Mesenchymal stem cell (in vitro differentiated cells and primary cell): Measurements from ENCODE around the gene EXOC4.

Source experiments
- DNase-seq: peaks from one replicate; pipeline ENCODE4 v3.0.0-alpha.2; 2013
- H2AFZ ChIP-seq: one replicate; pipeline ENCODE4 v1.6.1; 2013; ENCODE audit warnings: low read depth, mild to moderate bottlenecking, control low read depth, inconsistent platforms, low read length, moderate library complexity
- H2AK5ac ChIP-seq: 2 replicates; pipeline ENCODE4 v1.6.1; 2013; ENCODE audit warnings: low read length, moderate library complexity, mild to moderate bottlenecking, inconsistent platforms; ENCODE audit not compliant: severe bottlenecking
- H2BK120ac ChIP-seq: one replicate; pipeline ENCODE4 v1.6.1; 2013; ENCODE audit warnings: low read depth, mild to moderate bottlenecking, inconsistent platforms, low read length, moderate library complexity
- H2BK12ac ChIP-seq, 2 experiments: one replicate each; pipeline ENCODE4 v1.6.1; 2013; ENCODE audit warnings: inconsistent platforms in 2 of 2, low read length in 2 of 2, mild to moderate bottlenecking in 2 of 2, moderate library complexity in 2 of 2, control low read depth in 1 of 2
- H2BK15ac ChIP-seq: one replicate; pipeline ENCODE4 v1.6.1; 2013; ENCODE audit warnings: mild to moderate bottlenecking, low read depth, inconsistent platforms; ENCODE audit not compliant: poor library complexity, severe bottlenecking
- H2BK5ac ChIP-seq: 2 replicates; pipeline ENCODE4 v1.6.1; 2013; ENCODE audit warnings: low read depth, mild to moderate bottlenecking, low read length, control low read depth, inconsistent platforms; ENCODE audit not compliant: poor library complexity, severe bottlenecking
- H3K14ac ChIP-seq, 2 experiments: one replicate each; pipeline ENCODE4 v1.6.1; 2013; ENCODE audit warnings: inconsistent platforms in 2 of 2, low read length in 2 of 2, control low read depth in 1 of 2, mild to moderate bottlenecking in 1 of 2, moderate library complexity in 1 of 2
- H3K18ac ChIP-seq, 2 experiments: one replicate each; pipeline ENCODE4 v1.6.1; 2013; ENCODE audit warnings: inconsistent platforms in 2 of 2, low read length in 2 of 2, control low read depth in 1 of 2, low read depth in 1 of 2, mild to moderate bottlenecking in 1 of 2
- H3K23ac ChIP-seq, 2 experiments: one replicate each; pipeline ENCODE4 v1.6.1; 2013; ENCODE audit warnings: inconsistent platforms in 2 of 2, low read length in 2 of 2, mild to moderate bottlenecking in 2 of 2, moderate library complexity in 2 of 2, control low read depth in 1 of 2
- H3K27ac ChIP-seq: 2 replicates; pipeline ENCODE4 v1.5.1; 2013; ENCODE audit warnings: mild to moderate bottlenecking, moderate library complexity, low read length, control low read depth, inconsistent platforms; ENCODE audit not compliant: poor library complexity, severe bottlenecking
- H3K27me3 ChIP-seq, 2 experiments: 2 replicates each; pipeline versions ENCODE4 v1.6.1 to v1.7.0; 2013; ENCODE audit warnings: low read length in 2 of 2, mild to moderate bottlenecking in 2 of 2, moderate library complexity in 2 of 2, control low read depth in 1 of 2, inconsistent platforms in 1 of 2; ENCODE audit not compliant: control insufficient read depth in 1 of 2, insufficient read depth in 1 of 2
- H3K36me3 ChIP-seq, 2 experiments: 2 replicates each; pipeline versions ENCODE4 v1.6.1 to v1.7.0; 2013; ENCODE audit warnings: low read length in 2 of 2, control low read depth in 1 of 2, inconsistent platforms in 1 of 2, low read depth in 1 of 2, mild to moderate bottlenecking in 1 of 2; ENCODE audit not compliant: insufficient read depth in 2 of 2, control insufficient read depth in 1 of 2
- H3K4ac ChIP-seq, 2 experiments: one replicate each; pipeline ENCODE4 v1.6.1; 2013; ENCODE audit warnings: inconsistent platforms in 2 of 2, low read length in 2 of 2, mild to moderate bottlenecking in 2 of 2, moderate library complexity in 2 of 2, control low read depth in 1 of 2, low read depth in 1 of 2
- H3K4me1 ChIP-seq: 2 replicates; pipeline ENCODE4 v1.6.1; 2013; ENCODE audit warnings: low read depth, low read length, control low read depth; ENCODE audit not compliant: control insufficient read depth, insufficient read depth
- H3K4me2 ChIP-seq: 2 replicates; pipeline ENCODE4 v1.6.1; 2013; ENCODE audit warnings: low read length, mild to moderate bottlenecking, inconsistent platforms; ENCODE audit not compliant: poor library complexity, severe bottlenecking
- H3K4me3 ChIP-seq, 2 experiments: 2 replicates each; pipeline versions ENCODE4 v1.5.1 to v1.7.0; 2013; ENCODE audit warnings: low read length in 2 of 2, mild to moderate bottlenecking in 2 of 2, control low read depth in 1 of 2, low read depth in 1 of 2; ENCODE audit not compliant: insufficient read depth in 1 of 2
- H3K79me1 ChIP-seq: replicated peaks from 2 replicates; pipeline ENCODE4 v1.6.1; 2013; ENCODE audit warnings: mild to moderate bottlenecking, control low read depth, low read length, inconsistent platforms; ENCODE audit not compliant: poor library complexity, severe bottlenecking
- H3K9ac ChIP-seq: 2 replicates; pipeline ENCODE4 v1.7.0; 2013; ENCODE audit warnings: mild to moderate bottlenecking, low read length, moderate library complexity
- H3K9me3 ChIP-seq: 2 replicates; pipeline ENCODE4 v1.7.0; 2013; ENCODE audit warnings: mild to moderate bottlenecking, low read length; ENCODE audit not compliant: control insufficient read depth
- H4K8ac ChIP-seq: one replicate; pipeline ENCODE4 v1.6.1; 2013; ENCODE audit warnings: inconsistent platforms, mild to moderate bottlenecking, low read length, moderate library complexity
- H4K91ac ChIP-seq: one replicate; pipeline ENCODE4 v1.6.1; 2013; ENCODE audit warnings: mild to moderate bottlenecking, low read length, inconsistent platforms
- WGBS: methylation state at CpG from one replicate; pipeline ENCODE4 v1.1.7; 2013; ENCODE audit warnings: mixed read lengths; 5-methylcytosine and 5-hydroxymethylcytosine counted together

The EXOC4 gene

DNA sequence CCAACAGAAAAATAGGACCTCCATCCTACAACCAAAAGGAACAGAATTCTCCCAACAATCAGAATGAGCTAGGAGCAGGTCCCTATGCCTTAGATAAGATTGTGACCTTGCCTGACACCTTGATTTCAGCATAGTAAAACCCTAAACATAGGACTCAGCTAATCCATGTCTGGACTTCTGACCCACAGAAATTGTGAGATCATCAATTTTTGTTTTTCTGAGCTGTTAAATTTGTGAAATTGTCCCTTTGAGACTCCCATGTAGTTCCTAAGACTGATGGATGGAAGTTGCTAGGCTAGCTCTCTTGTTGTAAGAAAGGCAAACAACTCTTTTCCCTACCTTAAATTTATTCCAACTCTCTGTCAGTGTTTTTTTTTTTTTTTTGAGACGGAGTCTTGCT is 244.2 kb downstream of the EXOC4 start:
- peaks cover 11% of the 10 kb centered on the region for H3K79me1 ChIP-seq
- no peak overlapping the region for H3K14ac ChIP-seq
- no peak overlapping the region for H2BK15ac ChIP-seq
- H3K4me3 ChIP-seq: no peak overlapping the region
- no peak overlapping the region for H2BK120ac ChIP-seq
- DNase-seq: no peak
- H3K4ac ChIP-seq: no peak overlapping the region
- H2BK12ac ChIP-seq: no peak overlapping the region
- H3K4me2 ChIP-seq: no peak overlapping the region
- H3K36me3 ChIP-seq: peaks cover 0 to 3% of the 10 kb centered on the region in 2 experiments
- no peak overlapping the region for H3K23ac ChIP-seq
- H3K9me3 ChIP-seq: no peaks in the 10 kb centered on the region
- H3K9ac ChIP-seq: no peak overlapping the region
- H4K8ac ChIP-seq: no peak overlapping the region
- WGBS: no CpG with 5 or more reads among the region's 1 CpG
- H4K91ac ChIP-seq: no peak overlapping the region
- H2BK5ac ChIP-seq: no peak overlapping the region
- H3K27me3 ChIP-seq: no peaks in the 10 kb centered on the region
- no peak overlapping the region for H3K18ac ChIP-seq
- H3K27ac ChIP-seq: no peak overlapping the region
- no peak overlapping the region for H2AK5ac ChIP-seq
- no peak overlapping the region for H2AFZ ChIP-seq
- peaks cover 3% of the 10 kb centered on the region for H3K4me1 ChIP-seq

DNA sequence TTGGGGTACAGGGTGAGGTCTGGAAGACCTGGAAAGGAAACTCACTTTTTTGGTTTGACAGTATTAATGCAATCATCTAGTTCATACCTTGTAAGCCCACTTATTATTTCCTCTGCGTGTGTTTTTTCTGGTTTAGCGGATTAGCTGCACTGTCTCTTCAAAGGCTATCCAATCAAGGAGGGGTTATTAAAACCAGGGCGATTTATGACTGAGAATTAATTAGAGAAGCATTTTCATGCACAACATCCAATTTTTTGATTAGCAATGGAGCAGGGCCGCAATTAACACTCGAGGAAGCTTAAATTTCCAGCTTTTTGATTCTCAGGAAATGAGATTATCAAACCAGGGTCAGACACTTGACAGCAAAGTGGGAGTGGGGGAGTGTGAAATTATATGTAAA is 248.9 kb downstream of the EXOC4 start:
- Histone ChIP-seq H2BK15ac (no peak overlapping the region), H3K79me1 (peaks cover 10% of the 10 kb centered on the region), H3K14ac (no peak overlapping the region), H3K36me3 (no peaks in the 10 kb centered on the region), H3K23ac (no peak overlapping the region), H2BK120ac (no peak overlapping the region), H3K27me3 (no peaks in the 10 kb centered on the region), H3K27ac (no peak overlapping the region), H2BK5ac (no peak overlapping the region), H2AK5ac (no peak overlapping the region), H3K4ac (no peak overlapping the region), H3K9ac (no peak overlapping the region), H3K9me3 (no peaks in the 10 kb centered on the region), H2BK12ac (no peak overlapping the region), H2AFZ (no peak overlapping the region), H3K18ac (no peak overlapping the region), H4K8ac (no peak overlapping the region), H3K4me3 (no peak overlapping the region), H3K4me1 (no peaks in the 10 kb centered on the region), H4K91ac (no peak overlapping the region), H3K4me2 (no peak overlapping the region)
- DNase-seq: no peak
- whole genome bisulfite sequencing: 100% methylated on average over 5 of the region's 5 CpGs

DNA sequence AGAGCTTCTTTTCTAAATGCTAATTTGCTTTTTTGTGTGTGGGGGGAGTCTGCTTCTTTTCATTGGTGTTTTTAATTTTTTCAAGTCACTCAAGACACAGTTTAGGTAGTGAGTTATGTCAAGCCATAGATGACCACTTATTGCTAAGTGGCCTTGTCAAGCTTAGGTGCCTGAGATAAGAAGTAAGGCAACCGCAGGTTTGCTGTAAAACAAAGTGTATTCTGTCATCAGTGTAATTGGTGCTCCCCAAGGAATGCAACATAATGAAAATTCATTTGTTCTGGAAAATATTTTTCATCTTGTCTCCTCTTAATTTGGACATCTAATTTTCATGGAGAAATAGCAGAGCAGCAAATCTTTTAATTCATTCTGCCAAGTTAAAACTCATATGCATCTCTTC is 249.6 kb downstream of the EXOC4 start:
- Histone ChIP-seq H3K79me1 (peaks cover 12% of the 10 kb centered on the region), H2AK5ac (no peak overlapping the region), H2BK12ac (no peak overlapping the region), H3K14ac (no peak overlapping the region), H3K4me2 (no peak overlapping the region), H3K27me3 (no peaks in the 10 kb centered on the region), H2AFZ (no peak overlapping the region), H2BK120ac (no peak overlapping the region), H3K18ac (no peak overlapping the region), H3K27ac (no peak overlapping the region), H3K4me1 (no peaks in the 10 kb centered on the region), H2BK5ac (no peak overlapping the region), H3K4ac (no peak overlapping the region), H2BK15ac (no peak overlapping the region), H4K8ac (no peak overlapping the region), H3K9ac (no peak overlapping the region), H3K4me3 (no peak overlapping the region), H3K23ac (no peak overlapping the region), H4K91ac (no peak overlapping the region), H3K36me3 (no peaks in the 10 kb centered on the region), H3K9me3 (no peaks in the 10 kb centered on the region)
- WGBS: no CpG with 5 or more reads among the region's 1 CpG
- DNase-seq: no peak

DNA sequence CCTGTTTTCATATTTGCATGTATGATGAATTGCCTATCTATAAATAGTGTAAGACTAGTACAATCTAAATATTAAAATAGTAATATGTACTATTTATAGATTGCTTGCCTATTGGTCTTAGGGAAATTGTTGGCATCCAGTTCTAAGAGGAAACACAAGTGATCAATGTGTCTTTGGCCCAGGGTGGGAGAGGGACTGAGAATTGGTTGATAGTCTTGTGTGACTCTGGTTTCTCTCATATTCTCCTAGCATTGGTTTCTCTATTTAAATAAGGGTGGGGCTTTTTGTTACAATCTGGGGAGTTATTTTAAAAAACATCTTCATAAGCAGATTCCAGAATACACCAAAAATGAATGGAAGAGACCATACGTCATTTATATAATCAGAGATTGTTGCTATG is 250.1 kb downstream of the EXOC4 start:
- H3K9ac ChIP-seq: no peak overlapping the region
- H3K4me2 ChIP-seq: no peak overlapping the region
- H3K18ac ChIP-seq: no peak overlapping the region
- DNase-seq: no peak
- H4K91ac ChIP-seq: no peak overlapping the region
- no peak overlapping the region for H4K8ac ChIP-seq
- H3K23ac ChIP-seq: no peak overlapping the region
- H2AK5ac ChIP-seq: no peak overlapping the region
- no peak overlapping the region for H2BK5ac ChIP-seq
- no peaks in the 10 kb centered on the region for H3K27me3 ChIP-seq
- H3K79me1 ChIP-seq: peaks cover 10% of the 10 kb centered on the region
- H3K4me3 ChIP-seq: no peak overlapping the region
- H3K9me3 ChIP-seq: no peaks in the 10 kb centered on the region
- H3K4ac ChIP-seq: no peak overlapping the region
- H3K4me1 ChIP-seq: no peaks in the 10 kb centered on the region
- no peak overlapping the region for H2BK12ac ChIP-seq
- no peak overlapping the region for H2BK120ac ChIP-seq
- no peak overlapping the region for H2AFZ ChIP-seq
- H2BK15ac ChIP-seq: no peak overlapping the region
- no peak overlapping the region for H3K14ac ChIP-seq
- WGBS: 100% methylated on average over 1 of the region's 1 CpG
- no peak overlapping the region for H3K27ac ChIP-seq
- no peaks in the 10 kb centered on the region for H3K36me3 ChIP-seq
